ENCODE measurements around the gene NCAM2. TPM values are rescaled to one million over a fixed set of nuclear protein-coding genes. Genes with fewer than 3 reads are reported as not detected.

The NCAM2 gene
- total and polyA plus RNA-seq, 7 donors, result 0.14 to 2.4 (median 0.62) TPM

DNA sequence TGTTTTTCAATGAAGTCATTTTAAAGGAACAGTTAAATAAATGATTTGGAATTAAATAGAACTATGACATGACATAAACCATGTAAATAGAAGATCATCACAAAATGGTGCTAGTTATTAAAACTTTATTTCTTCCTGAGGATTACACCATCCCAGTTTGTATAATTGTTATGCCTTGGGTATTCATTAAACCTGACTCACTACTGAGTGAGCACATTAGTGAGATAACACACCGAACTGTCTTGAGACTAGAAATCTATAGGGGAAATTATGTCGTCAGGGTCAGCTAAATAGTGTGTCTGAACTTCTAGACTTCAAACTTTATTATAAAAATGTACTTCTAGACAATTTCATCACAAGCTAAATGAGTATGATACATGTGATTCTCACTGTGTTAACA, 189.4 kb downstream of the NCAM2 start:
- no peaks in the 10 kb centered on the region for H3K27me3 ChIP-seq (ENCODE audit: insufficient read depth in 3 of 3, low read length in 2 of 3)
- 78 to 85% (median 84%) methylated on average over 2 of the region's 2 CpGs for WGBS, 3 donors
- H3K4me3 ChIP-seq, result no peak overlapping the region
- H3K27ac ChIP-seq, result no peak overlapping the region
- no peaks in the 10 kb centered on the region for H3K4me1 ChIP-seq
- intact Hi-C loops (cut with DNase I), result no loop called here
- TF ChIP-seq, protein P1, sequence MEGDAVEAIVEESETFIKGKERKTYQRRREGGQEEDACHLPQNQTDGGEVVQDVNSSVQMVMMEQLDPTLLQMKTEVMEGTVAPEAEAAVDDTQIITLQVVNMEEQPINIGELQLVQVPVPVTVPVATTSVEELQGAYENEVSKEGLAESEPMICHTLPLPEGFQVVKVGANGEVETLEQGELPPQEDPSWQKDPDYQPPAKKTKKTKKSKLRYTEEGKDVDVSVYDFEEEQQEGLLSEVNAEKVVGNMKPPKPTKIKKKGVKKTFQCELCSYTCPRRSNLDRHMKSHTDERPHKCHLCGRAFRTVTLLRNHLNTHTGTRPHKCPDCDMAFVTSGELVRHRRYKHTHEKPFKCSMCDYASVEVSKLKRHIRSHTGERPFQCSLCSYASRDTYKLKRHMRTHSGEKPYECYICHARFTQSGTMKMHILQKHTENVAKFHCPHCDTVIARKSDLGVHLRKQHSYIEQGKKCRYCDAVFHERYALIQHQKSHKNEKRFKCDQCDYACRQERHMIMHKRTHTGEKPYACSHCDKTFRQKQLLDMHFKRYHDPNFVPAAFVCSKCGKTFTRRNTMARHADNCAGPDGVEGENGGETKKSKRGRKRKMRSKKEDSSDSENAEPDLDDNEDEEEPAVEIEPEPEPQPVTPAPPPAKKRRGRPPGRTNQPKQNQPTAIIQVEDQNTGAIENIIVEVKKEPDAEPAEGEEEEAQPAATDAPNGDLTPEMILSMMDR (IDR thresholded peaks at IDR 0.05), result no peak
- H3K9me3 ChIP-seq, result no peaks in the 10 kb centered on the region
- H3K36me3 ChIP-seq (ENCODE audit: insufficient read depth in 1 of 2, low read depth in 1 of 2), result no peaks in the 10 kb centered on the region
- ATAC-seq, result no peak
- DNase-seq, result no peak

DNA sequence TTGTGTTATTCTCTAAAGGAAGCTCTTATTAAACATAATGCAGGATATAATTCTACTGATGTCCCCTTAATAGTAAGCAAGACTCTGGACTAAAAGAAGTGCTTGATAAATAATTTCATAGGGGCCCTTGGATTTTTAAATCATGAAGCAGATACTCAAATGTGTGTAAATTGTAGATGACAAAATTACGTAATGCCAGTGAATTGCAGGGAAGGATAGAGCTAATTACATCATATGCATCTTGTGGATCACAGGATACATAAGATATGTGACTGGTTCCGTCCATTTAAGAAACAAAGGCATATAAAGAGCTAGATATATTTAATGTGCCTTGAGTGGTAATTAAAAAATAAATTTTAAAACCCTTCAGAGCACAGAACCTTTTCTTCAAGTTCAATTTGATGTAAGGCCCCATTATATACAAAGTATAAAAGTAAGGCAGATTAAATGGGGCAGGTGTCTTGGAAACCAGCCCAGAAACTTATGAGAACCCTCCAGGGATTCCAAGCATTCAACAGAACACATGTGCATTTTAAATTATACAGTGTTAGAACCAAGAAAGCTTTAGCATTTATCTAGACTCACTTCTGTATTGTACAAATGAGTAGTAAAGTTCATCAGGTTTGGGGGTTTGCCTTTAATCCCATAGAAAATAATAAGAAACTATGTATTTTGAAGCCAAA, 190.4 kb downstream of the NCAM2 start:
- no peaks in the 10 kb centered on the region for H3K9me3 ChIP-seq
- no peaks in the 10 kb centered on the region for H3K27me3 ChIP-seq (ENCODE audit: insufficient read depth in 3 of 3, low read length in 2 of 3)
- DNase-seq (no peak), ATAC-seq (no peak)
- no peak overlapping the region for H3K27ac ChIP-seq
- intact Hi-C loops (cut with DNase I), result no loop called here
- H3K36me3 ChIP-seq (ENCODE audit: insufficient read depth in 1 of 2, low read depth in 1 of 2), result no peaks in the 10 kb centered on the region
- no peak overlapping the region for H3K4me3 ChIP-seq
- TF ChIP-seq, protein P1 (IDR thresholded peaks at IDR 0.05), result no peak
- WGBS, 3 donors, result 54 to 62% (median 56%) methylated on average over 2 of the region's 2 CpGs
- H3K4me1 ChIP-seq, result no peaks in the 10 kb centered on the region

DNA sequence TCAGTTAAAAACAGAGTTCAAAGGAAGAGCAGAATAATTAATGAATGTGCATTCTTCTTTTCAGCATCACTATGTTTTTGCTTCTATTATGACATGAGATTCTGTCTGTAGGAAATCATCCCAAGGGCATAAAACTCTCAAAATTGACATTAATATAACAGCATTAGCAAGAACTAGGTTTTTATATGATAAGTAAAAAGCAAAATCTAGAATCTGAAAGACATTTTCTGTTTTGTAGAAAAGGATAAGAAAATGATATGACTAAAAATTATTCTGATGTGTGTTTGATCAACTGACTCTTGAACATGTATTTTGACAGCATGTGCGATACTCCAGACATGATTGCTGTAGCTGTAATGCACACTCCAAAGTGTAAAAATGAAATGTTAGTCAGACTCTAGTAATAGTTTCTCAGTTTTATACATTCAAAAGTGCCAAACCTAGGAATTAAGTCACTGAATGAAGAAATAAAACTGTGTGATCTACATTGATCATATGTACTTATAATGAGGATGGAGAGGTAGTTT, 197.3 kb downstream of the NCAM2 start:
- DNase-seq (no peak), ATAC-seq (no peak)
- TF ChIP-seq, protein P1 (IDR thresholded peaks at IDR 0.05), result no peak
- H3K27ac ChIP-seq, result no peak overlapping the region
- intact Hi-C loops (cut with DNase I), result no loop called here
- WGBS, 3 donors, result 94 to 98% (median 95%) methylated on average over 1 of the region's 1 CpG
- H3K4me1 ChIP-seq, result no peaks in the 10 kb centered on the region
- no peaks in the 10 kb centered on the region for H3K27me3 ChIP-seq (ENCODE audit: insufficient read depth in 3 of 3, low read length in 2 of 3)
- no peaks in the 10 kb centered on the region for H3K36me3 ChIP-seq (ENCODE audit: insufficient read depth in 1 of 2, low read depth in 1 of 2)
- no peak overlapping the region for H3K4me3 ChIP-seq
- H3K9me3 ChIP-seq, result no peaks in the 10 kb centered on the region

DNA sequence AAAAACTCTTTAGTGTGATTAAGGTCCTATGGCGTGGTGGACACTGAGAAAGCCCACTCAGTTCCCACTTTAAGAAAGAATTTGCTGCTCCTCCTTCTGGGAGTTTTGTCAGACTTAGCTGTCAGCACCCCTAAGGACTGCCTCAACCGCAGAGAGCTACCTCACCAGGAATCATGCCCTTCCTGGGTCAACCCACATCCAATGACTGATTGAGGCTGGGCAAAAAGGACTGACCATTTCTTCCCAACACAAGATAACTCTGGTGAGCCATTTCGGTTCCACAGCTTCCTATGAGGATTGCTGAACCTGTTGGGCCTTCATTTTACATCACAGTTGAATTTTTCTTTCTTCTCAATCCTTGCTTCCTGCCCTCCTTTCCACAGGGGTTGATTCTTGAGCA, 197.9 kb downstream of the NCAM2 start:
- Histone ChIP-seq H3K4me1 (no peaks in the 10 kb centered on the region), H3K4me3 (no peak overlapping the region), H3K27me3 (ENCODE audit: insufficient read depth in 3 of 3, low read length in 2 of 3) (no peaks in the 10 kb centered on the region), H3K27ac (no peak overlapping the region), H3K9me3 (no peaks in the 10 kb centered on the region), H3K36me3 (ENCODE audit: insufficient read depth in 1 of 2, low read depth in 1 of 2) (no peaks in the 10 kb centered on the region)
- WGBS, 3 donors, result 75 to 81% (median 80%) methylated on average over 3 of the region's 3 CpGs
- intact Hi-C loops (cut with DNase I), result no loop called here
- ATAC-seq (no peak), DNase-seq (no peak)
- TF ChIP-seq, protein P1 (IDR thresholded peaks at IDR 0.05), result no peak

DNA sequence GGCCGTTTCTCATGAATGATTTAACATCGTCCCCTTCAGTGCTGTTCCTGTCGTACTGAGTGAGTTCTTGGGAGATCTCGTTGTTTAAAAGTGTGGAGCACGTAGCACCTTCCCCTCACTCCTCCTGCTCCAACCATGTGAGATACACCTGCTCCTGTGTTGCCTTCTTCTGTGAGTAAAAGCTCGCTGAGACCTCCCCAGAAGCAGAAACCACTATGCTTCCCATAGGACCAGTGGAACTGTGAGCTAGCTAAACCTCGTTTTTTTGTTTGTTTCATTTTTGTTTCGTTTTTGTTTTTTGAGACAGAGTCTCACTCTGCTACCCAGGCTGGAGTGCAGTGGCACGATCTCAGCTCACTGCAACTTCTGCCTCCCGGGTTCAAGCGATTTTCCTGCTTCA, 198.6 kb downstream of the NCAM2 start:
- intact Hi-C loops (cut with DNase I), result no loop called here
- Histone ChIP-seq H3K36me3 (ENCODE audit: insufficient read depth in 1 of 2, low read depth in 1 of 2) (no peaks in the 10 kb centered on the region), H3K4me3 (no peak overlapping the region), H3K4me1 (no peaks in the 10 kb centered on the region), H3K27ac (no peak overlapping the region), H3K27me3 (ENCODE audit: insufficient read depth in 3 of 3, low read length in 2 of 3) (no peaks in the 10 kb centered on the region), H3K9me3 (no peaks in the 10 kb centered on the region)
- DNase-seq, result no peak
- no peak for ATAC-seq
- WGBS, 3 donors, result 86 to 92% (median 89%) methylated on average over 11 of the region's 11 CpGs
- TF ChIP-seq, protein P1 (IDR thresholded peaks at IDR 0.05), result no peak
